Measurements from ENCODE around the gene MPC2. TPM values are rescaled to one million over a fixed set of nuclear protein-coding genes. Genes with fewer than 3 reads are reported as not detected.

Gene MPC2
- total RNA-seq, 4 donors from 2014 or later: 43.8 to 102 (median 58.5) TPM

GRCh38 chr1:167977245-167977644 is 40.4 kb upstream of the MPC2 start:
- Histone ChIP-seq H3K27me3 (no peaks in the 10 kb centered on the region), H3K4me3 (no peak overlapping the region), H3K4me1 (peaks cover 0 to 12% (median 0%) of the 10 kb centered on the region in 3 donors), H3K9me3 (no peaks in the 10 kb centered on the region), H3K27ac (no peak overlapping the region), H3K36me3 (peaks cover 0 to 27% of the 10 kb centered on the region in 2 donors)
- WGBS, 2 donors (ENCODE audit: low coverage in 1 of 2): 94% methylated on average over 1 of the region's 1 CpG; no CpG with 5 or more reads in 1 of the 2 donors
- ATAC-seq: no peak
- TF ChIP-seq POLR2AphosphoS5 (IDR thresholded peaks at IDR 0.05): no peak
- TF ChIP-seq POLR2A (IDR thresholded peaks at IDR 0.05): no peak
- TF ChIP-seq, protein P1, sequence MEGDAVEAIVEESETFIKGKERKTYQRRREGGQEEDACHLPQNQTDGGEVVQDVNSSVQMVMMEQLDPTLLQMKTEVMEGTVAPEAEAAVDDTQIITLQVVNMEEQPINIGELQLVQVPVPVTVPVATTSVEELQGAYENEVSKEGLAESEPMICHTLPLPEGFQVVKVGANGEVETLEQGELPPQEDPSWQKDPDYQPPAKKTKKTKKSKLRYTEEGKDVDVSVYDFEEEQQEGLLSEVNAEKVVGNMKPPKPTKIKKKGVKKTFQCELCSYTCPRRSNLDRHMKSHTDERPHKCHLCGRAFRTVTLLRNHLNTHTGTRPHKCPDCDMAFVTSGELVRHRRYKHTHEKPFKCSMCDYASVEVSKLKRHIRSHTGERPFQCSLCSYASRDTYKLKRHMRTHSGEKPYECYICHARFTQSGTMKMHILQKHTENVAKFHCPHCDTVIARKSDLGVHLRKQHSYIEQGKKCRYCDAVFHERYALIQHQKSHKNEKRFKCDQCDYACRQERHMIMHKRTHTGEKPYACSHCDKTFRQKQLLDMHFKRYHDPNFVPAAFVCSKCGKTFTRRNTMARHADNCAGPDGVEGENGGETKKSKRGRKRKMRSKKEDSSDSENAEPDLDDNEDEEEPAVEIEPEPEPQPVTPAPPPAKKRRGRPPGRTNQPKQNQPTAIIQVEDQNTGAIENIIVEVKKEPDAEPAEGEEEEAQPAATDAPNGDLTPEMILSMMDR (IDR thresholded peaks at IDR 0.05): no peak
- TF ChIP-seq EP300 (IDR thresholded peaks at IDR 0.05): no peak

- ATAC-seq: no peak
- peaks cover 0 to 12% (median 0%) of the 10 kb centered on the region in 3 donors for H3K4me1 ChIP-seq
- H3K4me3 ChIP-seq: no peak overlapping the region
- TF ChIP-seq, protein P1 (IDR thresholded peaks at IDR 0.05): no peak
- no peak for TF ChIP-seq EP300 (IDR thresholded peaks at IDR 0.05)
- TF ChIP-seq POLR2A (IDR thresholded peaks at IDR 0.05): no peak
- 84 to 86% methylated on average over 4 of the region's 4 CpGs for WGBS, 2 donors (ENCODE audit: low coverage in 1 of 2)
- no peak overlapping the region for H3K27ac ChIP-seq
- no peaks in the 10 kb centered on the region for H3K27me3 ChIP-seq
- no peaks in the 10 kb centered on the region for H3K9me3 ChIP-seq
- peaks cover 0 to 33% of the 10 kb centered on the region in 2 donors for H3K36me3 ChIP-seq
Measured at GRCh38 chr1:167974698-167975097, 37.8 kb upstream of the MPC2 start.

DNA sequence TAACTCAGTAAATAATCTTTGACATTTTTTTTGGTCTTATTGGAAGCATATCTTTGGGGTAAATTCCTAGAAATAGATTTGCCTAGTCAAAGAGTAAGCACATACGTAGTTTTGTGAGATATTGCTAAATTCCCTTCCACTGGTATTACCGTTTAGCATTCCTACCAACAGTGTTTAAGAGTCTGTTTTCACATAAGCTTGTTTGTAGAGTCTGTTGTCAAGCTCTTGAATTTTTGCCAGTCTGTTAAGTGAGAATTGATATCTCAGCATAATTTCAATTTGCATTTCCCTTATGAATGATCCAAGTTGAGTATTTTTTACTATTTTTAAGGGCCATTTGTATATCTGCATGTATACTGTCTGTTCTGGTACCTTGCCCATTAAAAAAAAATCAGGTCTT is 37.0 kb upstream of the MPC2 start:
- Histone ChIP-seq H3K27me3 (no peaks in the 10 kb centered on the region), H3K27ac (no peak overlapping the region), H3K36me3 (peaks cover 0 to 34% of the 10 kb centered on the region in 2 donors), H3K4me3 (no peak overlapping the region), H3K9me3 (no peaks in the 10 kb centered on the region), H3K4me1 (peaks cover 0 to 12% (median 0%) of the 10 kb centered on the region in 3 donors)
- no peak for TF ChIP-seq POLR2A (IDR thresholded peaks at IDR 0.05)
- TF ChIP-seq, protein P1 (IDR thresholded peaks at IDR 0.05): no peak
- no peak for TF ChIP-seq POLR2AphosphoS5 (IDR thresholded peaks at IDR 0.05)
- no peak for TF ChIP-seq EP300 (IDR thresholded peaks at IDR 0.05)
- WGBS, 2 donors (ENCODE audit: low coverage in 1 of 2): 65 to 67% methylated on average over 2 of the region's 2 CpGs
- no peak for ATAC-seq

- Histone ChIP-seq H3K36me3 (peaks cover 0 to 29% of the 10 kb centered on the region in 2 donors), H3K4me1 (peaks cover 0 to 23% (median 0%) of the 10 kb centered on the region in 3 donors), H3K9me3 (no peaks in the 10 kb centered on the region), H3K4me3 (no peak overlapping the region), H3K27me3 (no peaks in the 10 kb centered on the region), H3K27ac (no peak overlapping the region)
- TF ChIP-seq POLR2A (IDR thresholded peaks at IDR 0.05): no peak
- TF ChIP-seq POLR2AphosphoS5 (IDR thresholded peaks at IDR 0.05): no peak
- no peak for TF ChIP-seq EP300 (IDR thresholded peaks at IDR 0.05)
- TF ChIP-seq, protein P1 (IDR thresholded peaks at IDR 0.05): no peak
- 79 to 94% methylated on average over 2 to 3 of the region's 3 CpGs for WGBS, 2 donors (ENCODE audit: low coverage in 1 of 2)
- ATAC-seq: no peak
Measured at GRCh38 chr1:167968569-167968968, 31.7 kb upstream of the MPC2 start.

GRCh38 chr1:167966050-167966449 is 29.2 kb upstream of the MPC2 start:
- Histone ChIP-seq H3K27me3 (no peaks in the 10 kb centered on the region), H3K4me1 (peaks cover 0 to 13% (median 0%) of the 10 kb centered on the region in 3 donors), H3K4me3 (no peak overlapping the region), H3K9me3 (no peaks in the 10 kb centered on the region), H3K27ac (no peak overlapping the region), H3K36me3 (peaks cover 0 to 21% of the 10 kb centered on the region in 2 donors)
- WGBS, 2 donors (ENCODE audit: low coverage in 1 of 2): 63 to 69% methylated on average over 4 of the region's 4 CpGs
- TF ChIP-seq POLR2A (IDR thresholded peaks at IDR 0.05): no peak
- TF ChIP-seq POLR2AphosphoS5 (IDR thresholded peaks at IDR 0.05): no peak
- no peak for TF ChIP-seq EP300 (IDR thresholded peaks at IDR 0.05)
- TF ChIP-seq, protein P1 (IDR thresholded peaks at IDR 0.05): no peak
- ATAC-seq: no peak

Measured in gastroesophageal sphincter (tissue), 4 donors.